Fibroblast of pulmonary artery (primary cell): Measurements from ENCODE around the gene CD247.

Experiments used
- DNase-seq: peaks from one replicate; pipeline ENCODE4 v3.0.0-alpha.2; 2010; ENCODE audit warnings: low read depth
- H3K4me3 ChIP-seq: replicated peaks from 2 replicates; pipeline ENCODE4 v1.5.1; 2011; ENCODE audit warnings: low read depth, mild to moderate bottlenecking, control low read depth, low read length, moderate library complexity
- CTCF ChIP-seq: IDR thresholded peaks from 2 replicates; pipeline ENCODE4 v1.5.1; 2011; ENCODE audit warnings: mild to moderate bottlenecking, control low read depth, low read length, inconsistent platforms; ENCODE audit errors: missing control alignments

Gene CD247

GRCh38 chr1:167499106-167499505, 19.2 kb downstream of the CD247 start:
- no peak for TF ChIP-seq CTCF
- no peak for DNase-seq
- H3K4me3 ChIP-seq, result no peak overlapping the region

- no peak overlapping the region for H3K4me3 ChIP-seq
- no peak for TF ChIP-seq CTCF
- no peak for DNase-seq
Measured at GRCh38 chr1:167496797-167497619, 21.3 kb downstream of the CD247 start.

- no peak for DNase-seq
- no peak overlapping the region for H3K4me3 ChIP-seq
- no peak for TF ChIP-seq CTCF
Measured at GRCh38 chr1:167493372-167493771, 25.0 kb downstream of the CD247 start.

- no peak for DNase-seq
- TF ChIP-seq CTCF, result no peak
- no peak overlapping the region for H3K4me3 ChIP-seq
Measured at GRCh38 chr1:167492481-167492910, 25.8 kb downstream of the CD247 start.

- DNase-seq, result no peak
- no peak overlapping the region for H3K4me3 ChIP-seq
- TF ChIP-seq CTCF, result no peak
Measured at GRCh38 chr1:167491586-167492461, 26.5 kb downstream of the CD247 start.

- no peak for TF ChIP-seq CTCF
- no peak for DNase-seq
- H3K4me3 ChIP-seq, result no peak overlapping the region
Measured at GRCh38 chr1:167490765-167491164, 27.6 kb downstream of the CD247 start.
